ENCODE measurements around the gene ASB13.

ASB13 gene

DNA sequence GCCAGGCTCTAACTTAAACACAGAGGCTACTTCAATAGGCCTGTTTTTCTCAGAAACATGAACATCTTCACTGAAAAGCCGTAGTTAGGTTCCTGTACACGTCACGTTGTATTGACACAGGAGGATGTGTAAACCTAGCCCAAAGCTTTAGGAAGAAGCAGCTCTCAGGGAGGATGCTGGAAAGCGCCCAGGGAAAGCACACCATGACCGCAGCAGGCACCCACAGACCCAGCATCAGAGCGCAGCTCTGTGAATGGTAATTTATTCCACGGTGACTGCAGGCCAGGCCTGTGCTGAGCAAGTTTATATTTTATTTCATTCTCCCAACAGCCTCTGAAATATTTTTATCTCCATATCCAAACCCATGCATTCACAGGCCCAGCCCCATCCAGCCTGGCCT lies 51.1 kb downstream of the ASB13 start:
- intact Hi-C loops (cut with DNase I), result loop anchor here (10.0 kb wide), 1 partner anchor 771 kb away; no protein-coding TSS in a partner anchor
- no peak for DNase-seq

DNA sequence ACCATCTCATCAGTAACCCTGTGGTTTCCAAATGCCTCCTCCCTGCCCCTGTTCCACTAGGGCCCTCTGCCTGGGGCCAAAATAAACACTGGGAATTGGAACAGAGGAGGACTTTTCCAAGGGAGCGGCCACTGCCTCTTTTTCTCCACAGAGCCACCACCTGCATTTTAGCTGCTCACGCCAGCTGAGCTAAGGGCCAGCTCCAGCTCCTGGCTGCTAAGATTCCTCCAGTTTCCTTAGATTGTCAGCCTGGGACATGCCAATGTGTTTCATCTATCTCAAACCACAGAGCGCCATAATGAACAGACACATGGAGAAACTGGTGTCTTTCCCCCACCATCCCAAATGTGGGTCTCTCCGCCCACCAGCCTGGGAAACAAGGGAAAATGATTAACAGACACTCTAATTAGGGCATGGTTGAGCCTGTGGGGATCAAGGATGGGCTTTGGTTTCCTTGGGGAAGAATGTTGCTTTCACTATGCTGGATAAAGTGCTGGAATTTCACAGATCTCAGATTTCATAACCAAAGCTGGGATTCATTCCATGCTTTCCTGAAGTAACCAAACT lies 52.2 kb downstream of the ASB13 start:
- intact Hi-C loops (cut with DNase I), result loop anchor here (10.0 kb wide), 1 partner anchor 769 kb away; no protein-coding TSS in a partner anchor
- DNase-seq, result no peak

DNA sequence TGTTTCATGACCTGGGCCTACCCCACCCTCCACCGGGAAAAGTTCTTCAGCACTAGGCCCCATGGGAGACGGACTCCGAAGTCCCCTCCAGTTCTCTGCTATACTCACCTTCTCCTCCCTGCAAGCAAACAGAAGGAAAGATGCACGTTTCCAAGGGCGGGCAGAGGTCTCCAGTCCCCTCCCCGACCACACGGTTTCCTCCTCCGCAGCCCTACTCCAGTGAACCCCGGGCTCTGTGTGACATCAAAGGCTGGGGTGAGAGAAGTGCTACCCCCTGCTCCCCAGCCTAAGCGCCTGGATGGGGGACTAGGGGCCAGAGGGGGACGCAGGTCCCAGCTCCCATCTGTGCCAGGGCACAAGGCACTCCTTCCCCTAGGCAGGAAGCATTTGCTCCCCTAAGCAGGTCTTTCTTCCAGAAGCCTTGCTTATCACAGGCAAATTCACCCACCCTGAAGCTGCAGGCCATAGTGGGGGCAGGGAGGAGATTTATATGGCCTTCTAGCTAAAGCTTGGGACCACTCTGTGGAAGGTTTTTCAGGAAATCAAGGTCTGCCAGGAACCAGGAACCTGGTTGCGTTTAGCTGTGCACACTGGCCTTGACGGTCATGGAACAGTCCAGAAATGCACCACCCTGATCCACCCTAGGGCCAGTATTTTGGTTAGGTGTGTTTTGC lies 52.8 kb downstream of the ASB13 start:
- intact Hi-C loops (cut with DNase I), result loop anchor here (10.0 kb wide), 1 partner anchor 769 kb away; no protein-coding TSS in a partner anchor
- no peak for DNase-seq

DNA sequence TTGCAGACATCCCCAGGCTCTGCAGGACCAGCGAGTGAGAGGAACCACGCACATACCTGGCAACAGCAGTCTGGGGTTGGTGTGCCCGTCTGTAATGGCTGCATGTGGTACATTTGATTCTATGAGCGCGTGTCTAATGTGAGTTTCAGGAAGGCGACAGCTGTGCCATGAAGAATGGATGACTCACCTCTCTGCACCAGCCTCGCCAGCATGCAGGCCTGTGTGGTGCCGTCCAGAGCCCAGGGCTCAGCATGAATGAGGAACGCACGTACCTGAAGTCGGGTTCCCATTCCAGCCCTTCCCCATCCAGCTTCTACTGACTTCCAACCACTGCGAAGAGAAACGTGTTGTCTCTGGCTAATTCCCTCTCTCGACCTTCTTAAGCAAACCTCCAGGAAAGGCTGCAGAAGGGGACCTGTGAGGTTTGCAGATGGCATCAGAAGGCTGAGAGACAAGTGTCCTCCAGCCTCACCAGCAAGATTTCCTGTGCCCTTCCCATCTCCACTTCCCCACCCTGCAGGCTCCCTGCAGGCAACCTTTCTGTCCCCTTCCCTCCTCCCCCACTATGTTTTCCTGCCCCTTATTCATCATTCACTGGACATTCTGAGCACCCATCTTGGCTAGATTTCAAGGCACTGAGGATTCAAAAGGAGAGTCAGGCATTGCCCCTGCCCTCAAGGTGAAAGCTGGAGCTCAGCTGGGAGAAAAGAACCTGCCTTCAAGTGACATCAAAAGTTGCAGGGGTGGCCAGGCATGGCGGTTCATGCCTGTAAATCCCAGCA lies 54.3 kb downstream of the ASB13 start:
- DNase-seq, result no peak
- intact Hi-C loops (cut with DNase I), result loop anchor here (10.0 kb wide), 1 partner anchor 767 kb away; no protein-coding TSS in a partner anchor

DNA sequence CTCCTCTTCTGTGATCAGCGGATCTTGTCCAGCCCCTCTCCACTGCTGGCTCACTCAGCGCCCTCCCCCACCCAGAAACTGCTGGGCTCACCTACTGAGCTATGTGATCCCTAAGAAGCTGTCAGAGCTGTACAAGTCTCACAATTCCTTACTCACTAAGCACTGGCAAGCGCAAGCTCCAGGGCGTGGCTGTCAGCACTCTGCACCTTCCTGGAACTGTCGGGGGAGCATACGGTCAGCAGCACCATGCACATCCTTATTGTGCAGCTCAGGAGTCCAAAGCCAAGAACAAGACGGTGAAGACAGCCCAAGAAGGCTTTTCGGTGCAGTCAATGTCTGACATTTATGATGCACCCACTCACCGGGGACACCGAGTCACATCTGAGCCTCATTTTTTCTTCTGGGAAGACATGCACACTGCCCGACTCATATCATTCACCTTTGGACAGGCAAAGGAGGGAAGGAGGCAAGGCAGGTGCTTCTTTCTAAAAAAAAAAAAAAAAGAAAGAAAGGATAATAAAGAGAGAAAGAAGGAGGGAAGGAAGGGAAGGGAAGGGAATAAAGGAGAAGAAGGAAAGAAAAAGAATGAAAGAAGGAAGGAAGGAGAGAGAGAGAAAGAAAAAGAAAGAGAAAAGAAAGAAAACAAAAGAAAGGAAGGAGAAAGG lies 56.3 kb downstream of the ASB13 start:
- DNase-seq, result no peak
- intact Hi-C loops (cut with DNase I), result loop anchor here (10.0 kb wide), 1 partner anchor 765 kb away; no protein-coding TSS in a partner anchor

DNA sequence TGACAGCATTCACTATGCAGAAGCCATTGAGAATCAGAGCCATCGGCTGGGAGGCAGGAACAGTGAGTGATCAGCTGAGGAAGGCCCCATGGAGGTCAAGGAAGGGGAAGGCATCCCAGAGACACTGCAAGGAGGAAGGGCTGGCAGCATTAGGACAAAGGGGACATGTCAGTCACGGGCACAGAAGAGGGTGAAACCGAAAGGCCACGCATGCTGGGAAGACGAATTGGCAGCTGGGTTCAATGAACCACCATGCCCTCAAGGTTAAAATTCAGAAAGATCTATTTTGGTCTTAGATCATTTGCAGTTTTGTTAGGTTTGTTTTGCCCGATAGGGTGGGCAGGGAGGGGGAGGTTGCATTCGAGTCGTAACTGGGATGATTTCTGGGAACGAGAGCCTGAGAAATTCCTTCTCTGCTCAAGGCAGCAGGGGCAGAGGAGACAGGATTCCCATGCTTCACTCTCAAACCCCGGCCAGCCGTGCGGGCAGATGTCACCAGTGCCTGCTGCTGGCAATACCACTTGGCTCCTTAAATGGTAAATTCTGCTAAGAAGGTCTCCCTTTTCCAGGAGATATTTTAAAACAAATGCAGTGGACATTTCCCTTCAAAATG lies 57.7 kb downstream of the ASB13 start:
- no peak for DNase-seq
- intact Hi-C loops (cut with DNase I), result no loop called here

DNA sequence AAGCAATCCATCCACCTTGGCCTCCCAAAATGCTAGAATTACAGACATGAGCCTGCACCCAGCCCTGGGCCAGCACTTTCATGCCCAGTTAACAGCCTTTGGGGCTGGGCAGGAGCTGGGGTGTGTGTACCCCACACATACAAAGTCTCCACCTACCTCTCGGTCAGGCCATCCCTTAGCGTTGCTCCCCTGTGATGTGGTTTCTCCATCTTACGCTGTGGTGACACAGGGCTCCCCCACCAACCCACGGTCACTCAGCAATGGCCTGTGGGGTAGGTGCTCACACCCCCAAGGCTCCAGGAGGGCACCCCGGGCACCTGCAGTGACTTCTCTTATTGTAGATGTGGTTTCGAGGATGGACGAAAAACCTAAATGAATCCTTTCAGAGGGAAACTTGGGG lies 58.8 kb downstream of the ASB13 start:
- intact Hi-C loops (cut with DNase I), result no loop called here
- DNase-seq, result no peak

DNA sequence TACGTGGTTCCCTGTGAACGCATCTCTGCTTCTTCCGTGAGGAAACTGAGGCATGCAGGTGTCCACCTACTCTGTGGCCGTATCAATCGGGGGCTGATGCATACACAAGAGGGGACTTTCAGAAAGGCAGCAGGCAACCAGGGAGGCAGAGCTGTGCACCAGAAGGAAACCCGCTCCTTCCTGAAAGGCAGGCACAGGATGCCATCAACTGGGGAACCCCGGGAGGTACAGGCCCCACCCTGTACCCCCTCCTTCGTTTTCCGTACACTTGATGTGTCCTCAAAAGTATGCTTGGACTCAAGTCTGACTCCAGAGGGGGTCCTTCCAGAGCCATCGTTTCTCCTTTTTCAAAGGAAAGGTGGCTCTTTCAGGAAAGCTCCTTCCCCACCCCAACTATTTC lies 59.5 kb downstream of the ASB13 start:
- intact Hi-C loops (cut with DNase I), result no loop called here

DNA sequence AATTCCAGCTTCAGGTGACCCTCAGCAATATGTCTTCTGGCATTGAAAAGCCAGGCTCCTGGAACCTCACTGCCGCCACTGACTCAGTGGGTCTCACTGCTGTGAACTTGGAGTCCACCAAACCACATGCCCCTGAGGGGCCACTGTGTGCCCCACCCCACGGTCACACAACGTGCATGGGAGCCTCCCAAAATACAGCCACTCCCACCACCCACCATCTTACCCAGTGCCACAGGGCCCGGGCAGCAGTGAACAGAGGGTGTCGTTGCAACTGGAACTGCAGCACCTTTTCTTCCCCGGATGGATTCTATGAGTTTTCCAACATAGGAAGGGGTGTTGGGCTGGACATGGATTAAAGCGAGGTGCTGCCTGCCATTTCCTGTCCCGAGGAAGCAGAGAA lies 60.1 kb downstream of the ASB13 start:
- intact Hi-C loops (cut with DNase I), result no loop called here

More for the DNA sequence above, 59.5 kb downstream of the ASB13 start:
- no peak for DNase-seq

DNA sequence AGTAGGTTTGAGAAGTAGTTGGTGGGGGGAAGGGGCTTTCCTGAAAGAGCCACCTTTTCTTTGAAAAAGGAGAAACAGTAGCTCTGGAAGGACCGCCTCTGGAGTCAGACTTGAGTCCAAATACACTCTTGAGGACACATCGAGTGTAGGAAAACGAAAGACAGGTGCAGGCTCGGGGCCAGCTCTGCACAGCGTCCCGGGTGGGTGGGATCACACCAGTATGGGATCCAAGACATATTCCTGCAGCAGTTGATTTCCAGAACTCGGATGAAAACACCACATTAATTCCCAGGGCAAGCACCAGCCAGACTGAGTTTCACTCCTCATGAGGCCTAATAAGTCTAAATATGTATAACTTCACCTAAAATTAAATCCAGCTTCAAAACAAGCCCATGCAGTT lies 61.4 kb downstream of the ASB13 start:
- intact Hi-C loops (cut with DNase I), result no loop called here
- no peak for DNase-seq

More for the DNA sequence above, 60.1 kb downstream of the ASB13 start:
- DNase-seq, result no peak

DNA sequence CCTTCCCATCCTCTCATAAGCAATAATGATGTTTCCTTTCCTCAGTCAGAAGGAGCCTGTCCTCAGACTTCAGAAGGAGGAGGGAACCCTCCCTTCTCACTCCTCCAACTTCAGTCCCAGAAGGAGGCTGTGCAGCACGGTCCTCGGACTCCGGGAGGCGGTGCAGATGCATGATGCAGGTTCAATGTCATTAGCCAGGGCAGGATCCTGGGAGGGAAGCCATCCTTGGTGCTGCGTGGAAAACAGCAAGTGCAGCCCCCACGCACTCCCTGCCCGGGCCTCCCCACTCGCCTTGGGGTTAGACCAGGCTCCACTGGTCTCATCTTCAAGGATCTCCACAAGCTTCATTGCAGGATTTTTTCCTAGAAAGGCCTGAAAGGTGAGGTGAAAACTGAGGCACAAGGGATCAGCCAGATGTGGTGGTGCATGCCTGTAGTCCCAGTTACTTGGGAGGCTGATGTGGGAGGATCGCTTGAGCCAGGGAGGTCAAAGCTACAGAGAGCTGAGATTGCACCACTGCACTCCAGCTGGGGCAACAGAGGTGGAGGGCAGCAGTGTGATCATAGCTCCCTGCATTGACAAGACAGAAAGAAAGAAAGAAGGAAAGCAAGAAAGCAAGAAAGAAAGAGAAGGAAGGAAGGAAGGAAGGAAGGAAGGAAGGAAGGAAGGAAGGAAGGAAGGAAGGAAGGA lies 62.0 kb downstream of the ASB13 start:
- intact Hi-C loops (cut with DNase I), result no loop called here
- no peak for DNase-seq

DNA sequence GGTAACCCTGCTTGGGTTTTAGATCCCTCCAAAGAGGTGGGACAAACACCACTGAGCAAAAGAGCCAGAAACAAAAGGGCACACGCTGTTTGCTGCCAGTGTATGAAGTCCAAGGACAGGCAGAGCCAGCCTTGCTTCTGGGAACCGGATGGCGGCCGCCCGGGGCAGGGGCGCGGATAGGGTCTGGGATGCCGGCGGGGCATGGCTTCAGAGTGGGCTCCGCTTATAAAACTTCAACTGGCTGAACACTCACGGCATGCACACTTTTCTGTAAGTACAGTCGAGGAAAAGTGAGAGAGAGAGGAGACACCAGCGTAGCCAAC lies 62.6 kb downstream of the ASB13 start:
- DNase-seq, result no peak
- intact Hi-C loops (cut with DNase I), result no loop called here

DNA sequence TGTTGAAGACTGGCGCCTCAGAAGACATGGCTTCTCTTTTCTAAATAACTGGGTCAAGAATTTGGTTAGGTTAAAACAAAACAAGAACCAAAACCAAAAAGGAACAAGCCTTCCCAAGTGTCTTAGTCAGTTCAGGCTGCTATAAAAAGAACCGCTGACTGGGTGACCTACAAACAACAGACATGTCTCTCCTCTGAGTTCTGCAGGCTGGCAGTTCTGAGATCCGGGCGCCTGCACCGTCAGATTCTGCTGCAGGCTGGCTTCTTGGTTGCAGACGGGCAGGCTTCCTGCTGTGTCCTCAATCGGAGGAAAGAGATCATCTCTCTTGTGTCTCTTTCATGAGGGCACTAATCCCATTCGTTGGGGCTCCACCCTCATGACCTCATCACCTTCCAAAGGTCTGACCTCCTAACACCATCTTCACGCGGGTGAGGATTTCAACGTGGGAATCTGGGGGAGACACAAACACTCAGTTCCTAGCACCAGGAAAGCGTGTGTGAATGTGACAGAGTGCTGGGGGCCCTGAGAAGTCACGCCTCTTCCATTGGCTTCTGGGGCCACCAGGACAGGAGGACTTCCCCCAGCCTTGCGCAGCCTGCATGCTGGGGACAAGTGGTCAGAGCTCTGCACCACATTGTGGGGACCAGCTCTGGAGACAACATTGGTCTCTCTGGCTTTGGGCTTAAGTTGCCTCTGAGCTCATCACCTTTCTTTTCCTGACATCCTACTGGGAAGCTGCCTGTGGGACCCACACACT lies 63.1 kb downstream of the ASB13 start:
- DNase-seq, result no peak

DNA sequence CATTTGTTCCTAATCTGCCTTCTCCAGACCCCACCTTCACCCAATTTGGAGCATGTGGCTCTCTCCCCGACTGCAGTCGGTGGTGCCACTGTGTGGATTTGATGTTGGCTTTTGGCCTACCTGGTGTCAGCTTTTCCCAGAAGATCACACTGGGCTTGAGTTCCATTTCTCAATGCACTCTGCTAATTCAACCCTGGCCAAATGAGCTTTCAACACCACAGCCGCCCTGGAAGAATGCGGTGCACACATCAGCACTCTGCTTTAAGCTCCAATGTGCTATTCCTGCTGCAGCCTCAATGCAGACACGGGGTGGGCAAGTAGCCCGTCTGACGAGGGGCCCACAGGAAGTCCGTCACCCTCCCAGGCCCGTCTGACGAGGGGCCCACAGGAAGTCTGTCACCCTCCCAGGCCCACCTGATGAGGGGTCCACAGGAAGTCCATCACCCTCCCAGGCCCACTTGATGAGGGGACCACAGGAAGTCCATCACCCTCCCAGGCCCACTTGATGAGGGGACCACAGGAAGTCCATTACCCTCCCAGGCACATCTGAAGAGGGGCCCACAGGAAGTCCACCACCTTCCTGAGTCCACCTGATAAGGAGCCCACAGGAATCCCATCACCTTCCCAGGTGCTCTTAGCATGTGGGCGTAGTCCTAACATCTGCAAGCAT lies 64.4 kb downstream of the ASB13 start:
- intact Hi-C loops (cut with DNase I), result no loop called here
- no peak for DNase-seq

More for the DNA sequence above, 63.1 kb downstream of the ASB13 start:
- intact Hi-C loops (cut with DNase I), result no loop called here

DNA sequence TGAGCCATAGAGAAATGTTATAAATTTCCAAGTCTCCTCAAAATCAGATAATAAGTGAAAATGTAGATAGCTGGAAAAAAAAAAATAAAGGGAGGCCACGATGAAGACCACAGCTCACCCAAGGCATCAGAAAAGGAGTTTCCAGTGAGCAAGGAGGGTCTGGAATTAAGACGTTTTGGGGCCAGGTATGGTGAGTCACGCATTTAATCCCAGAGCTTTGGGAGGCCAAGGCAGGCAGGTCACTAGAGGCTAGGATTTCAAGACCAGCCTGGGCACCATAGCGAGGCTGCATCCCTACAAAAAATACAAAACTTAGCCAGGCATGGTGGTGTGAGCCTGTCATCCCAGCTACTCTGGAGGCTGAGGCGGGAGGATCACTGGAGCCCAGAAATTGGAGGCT lies 65.5 kb downstream of the ASB13 start:
- no peak for DNase-seq
- intact Hi-C loops (cut with DNase I), result no loop called here

DNA sequence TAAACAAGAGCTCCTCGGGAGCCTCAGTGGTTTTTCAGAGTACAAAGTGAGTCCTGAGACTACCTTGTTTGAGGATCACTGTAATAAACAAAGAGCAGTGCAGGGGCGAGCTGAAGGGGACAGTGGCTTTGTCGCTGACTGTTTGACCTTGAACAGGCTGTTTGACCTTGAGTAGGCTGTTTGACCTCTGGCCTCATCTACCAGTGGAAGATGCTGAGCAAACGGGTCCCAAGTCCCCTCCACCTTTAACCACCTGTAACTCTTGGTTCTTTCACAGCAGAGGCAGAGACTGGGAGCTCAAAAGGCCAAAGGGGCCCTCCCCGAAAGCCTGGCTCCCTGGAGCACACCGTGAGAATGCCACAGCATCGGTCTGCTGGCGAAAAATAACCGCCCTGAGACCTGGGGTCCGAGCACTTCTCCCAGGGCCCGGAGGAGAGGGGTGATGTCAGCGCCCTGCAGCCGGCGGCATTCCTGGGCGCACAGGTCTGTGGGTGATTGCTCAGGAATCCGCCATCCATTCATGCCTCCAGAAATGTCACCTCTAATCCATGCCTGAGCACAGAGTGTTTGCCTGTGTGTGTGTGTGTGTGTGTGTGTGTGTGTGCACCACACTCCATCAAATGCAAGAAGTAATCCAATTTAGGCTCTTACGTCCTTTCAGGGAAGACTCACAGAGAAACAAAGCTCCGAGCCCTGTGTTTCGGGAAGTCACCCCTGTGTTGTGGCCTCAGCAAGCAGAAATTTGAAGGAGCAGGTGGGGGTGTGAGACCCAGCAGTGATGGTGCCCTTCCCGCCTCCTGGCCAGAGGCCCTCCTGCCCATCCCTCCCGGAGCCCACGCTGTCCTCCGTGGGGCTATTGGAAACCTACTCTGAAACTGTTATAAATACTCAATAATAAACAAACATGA lies 66.5 kb downstream of the ASB13 start:
- intact Hi-C loops (cut with DNase I), result no loop called here
- no peak for DNase-seq

Data from head of caudate nucleus (tissue), 42 donors.